HepG2 (cell line): ENCODE data around the gene SF3B6. TPM values are rescaled to one million over a fixed set of nuclear protein-coding genes. Genes with fewer than 3 reads are reported as not detected.
A peak's percentile ranks its signal among the peaks of the same experiment; 100 is the strongest.

Experiments used
- ATAC-seq: fragments of 200-7000 bp; cut with Tn5 transposase; 3 replicates; pipeline ENCODE4 v1.9.1; 2020; ENCODE audit warnings: mild to moderate bottlenecking, moderate library complexity
- BruUV-seq: library from RNA; stranded (reverse); fragments of 400-500 nt; replicated peaks from 2 replicates; lab custom pipeline; 2021; lab: Mats Ljungman, UMichigan
- CTCF ChIA-PET: fragments of 300-600 bp; formaldehyde crosslinking; extraction: SDS; loops from one replicate; lab custom pipeline; 2021; ENCODE audit warnings: low total read pairs, inconsistent platforms, low intra/inter-chr PET ratio; lab: Yijun Ruan, JAX
- POLR2A ChIA-PET: fragments of 350-600 bp; sonication (Branson Sonifier 250); formaldehyde crosslinking; loops from one replicate; lab custom pipeline; 2020; ENCODE audit warnings: antibody characterized with exemption, inconsistent platforms; lab: Yijun Ruan, JAX
- DNase-seq: peaks from one replicate; pipeline ENCODE4 v3.0.0-alpha.2; 2015; ENCODE audit warnings: low spot score
- FAIRE-seq: peaks from 3 replicates; lab custom pipeline; 2011; peaks lifted over from hg19 to GRCh38; lab: Jason Lieb, UNC
- H2AFZ ChIP-seq: one replicate; pipeline ENCODE4 v1.6.1; 2011; ENCODE audit warnings: low read length, inconsistent platforms
- H3K27ac ChIP-seq: fragments of 300-600 bp; 3 replicates; pipeline ENCODE4 v1.8.0; 2011; ENCODE audit warnings: mixed run types, mild to moderate bottlenecking, mixed read lengths, low read length, inconsistent platforms; ENCODE audit not compliant: insufficient read depth; ENCODE audit errors: extremely low read length
- H3K27me3 ChIP-seq, 2 experiments: fragments of 200-600 bp in 1 of 2; 2 replicates in 1 of 2; 3 replicates in 1 of 2; pipeline versions ENCODE4 v1.6.0 to v1.8.0; 2011; ENCODE audit warnings: low read length in 2 of 2, mild to moderate bottlenecking in 2 of 2, moderate library complexity in 2 of 2, inconsistent platforms in 1 of 2; ENCODE audit not compliant: insufficient read depth in 2 of 2, control insufficient read depth in 1 of 2
- H3K36me3 ChIP-seq, 2 experiments: fragments of 200-600 bp in 1 of 2; replicated peaks in 1 of 2; 2 replicates in 1 of 2; 3 replicates in 1 of 2; pipeline versions ENCODE4 v1.5.1 to v1.8.0; 2011; ENCODE audit warnings: low read length in 2 of 2, inconsistent platforms in 1 of 2; ENCODE audit not compliant: insufficient read depth in 2 of 2, control insufficient read depth in 1 of 2
- H3K4me1 ChIP-seq: 2 replicates; pipeline ENCODE4 v1.5.1; 2012; ENCODE audit warnings: low read length, inconsistent platforms; ENCODE audit not compliant: insufficient read depth
- H3K4me2 ChIP-seq: 2 replicates; pipeline ENCODE4 v1.6.0; 2011; ENCODE audit warnings: low read depth, low read length, inconsistent platforms
- H3K4me3 ChIP-seq, 3 experiments: fragments of 200-600 bp in 1 of 3; sonication (generic), shearing (Covaris generic) in 1 of 3; replicated peaks in 1 of 3; 2 replicates each; pipeline ENCODE4 v1.5.1; 2011 to 2016; ENCODE audit warnings: low read length in 3 of 3, inconsistent platforms in 2 of 3, low read depth in 2 of 3, mild to moderate bottlenecking in 2 of 3, control low read depth in 1 of 3, mixed read lengths in 1 of 3; ENCODE audit not compliant: insufficient read depth in 1 of 3
- H3K79me2 ChIP-seq: one replicate; pipeline ENCODE4 v1.6.1; 2011; ENCODE audit warnings: low read length, inconsistent platforms; ENCODE audit not compliant: insufficient read depth
- H3K9ac ChIP-seq: 2 replicates; pipeline ENCODE4 v1.6.0; 2011; ENCODE audit warnings: mild to moderate bottlenecking, low read depth, low read length, inconsistent platforms; ENCODE audit not compliant: insufficient read depth
- H3K9me3 ChIP-seq: 2 replicates; pipeline ENCODE4 v1.5.1; 2012; ENCODE audit warnings: mild to moderate bottlenecking, low read length
- H4K20me1 ChIP-seq: 2 replicates; pipeline ENCODE4 v1.6.0; 2011; ENCODE audit warnings: inconsistent platforms, mild to moderate bottlenecking, low read length, moderate library complexity; ENCODE audit not compliant: insufficient read depth
- ARID2 ChIP-seq: sonication (generic); formaldehyde crosslinking; IDR thresholded peaks from 2 replicates; pipeline ENCODE4 v1.8.1; 2022; ENCODE audit warnings: mild to moderate bottlenecking, missing genetic modification reagents, borderline replicate concordance
- HDAC1 ChIP-seq: sonication (generic); formaldehyde crosslinking; IDR thresholded peaks from 2 replicates; pipeline ENCODE4 v1.5.1; 2020; ENCODE audit warnings: mild to moderate bottlenecking, missing genetic modification reagents
- IKZF1 ChIP-seq: fragments of 450-650 bp; IDR thresholded peaks from 2 replicates; pipeline ENCODE4 v1.7.1; 2016
- ISL2 ChIP-seq: sonication (generic); formaldehyde crosslinking; IDR thresholded peaks from 2 replicates; pipeline ENCODE4 v1.5.0; 2020; ENCODE audit warnings: missing genetic modification reagents
- MED1 ChIP-seq: sonication (generic); formaldehyde crosslinking; IDR thresholded peaks from 2 replicates; pipeline ENCODE4 v1.4.0; 2020; ENCODE audit warnings: missing genetic modification reagents
- MEIS1 ChIP-seq: sonication (generic); formaldehyde crosslinking; IDR thresholded peaks from 2 replicates; pipeline ENCODE4 v1.9.0; 2021; ENCODE audit warnings: mild to moderate bottlenecking, missing genetic modification reagents, moderate library complexity, borderline replicate concordance
- PHF20 ChIP-seq: sonication (generic); formaldehyde crosslinking; IDR thresholded peaks from 2 replicates; pipeline ENCODE4 v1.5.0; 2020; ENCODE audit warnings: mild to moderate bottlenecking, missing genetic modification reagents
- PRDM10 ChIP-seq: sonication (generic); formaldehyde crosslinking; IDR thresholded peaks from 2 replicates; pipeline ENCODE4 v1.4.0; 2020; ENCODE audit warnings: low read depth, missing genetic modification reagents
- SPEN ChIP-seq: sonication (generic); formaldehyde crosslinking; IDR thresholded peaks from 2 replicates; pipeline ENCODE4 v1.5.1; 2020; ENCODE audit warnings: low read depth, mild to moderate bottlenecking, missing genetic modification reagents
- TARDBP ChIP-seq: sonication (generic); formaldehyde crosslinking; IDR thresholded peaks from 2 replicates; pipeline ENCODE4 v1.8.0; 2022; ENCODE audit warnings: mild to moderate bottlenecking, missing genetic modification reagents
- TFDP1 ChIP-seq: IDR thresholded peaks from 2 replicates; pipeline ENCODE4 v1.6.1; 2016; ENCODE audit warnings: missing compliant biosample characterization, missing genetic modification reagents, borderline replicate concordance
- ZNF616 ChIP-seq: sonication (generic); formaldehyde crosslinking; IDR thresholded peaks from 2 replicates; pipeline ENCODE4 v1.5.0; 2020; ENCODE audit warnings: low read depth, mild to moderate bottlenecking, missing genetic modification reagents
- ZNF674 ChIP-seq: sonication (generic); formaldehyde crosslinking; IDR thresholded peaks from 2 replicates; pipeline ENCODE4 v1.5.0; 2020; ENCODE audit warnings: low read depth, mild to moderate bottlenecking, missing genetic modification reagents
- ZSCAN30 ChIP-seq: sonication (generic); formaldehyde crosslinking; IDR thresholded peaks from 2 replicates; pipeline ENCODE4 v1.5.0; 2020; ENCODE audit warnings: mild to moderate bottlenecking, missing genetic modification reagents
- WGBS: methylation state at CpG from one replicate; pipeline ENCODE4 v1.1.6; 2017; ENCODE audit warnings: low lambda C conversion rate; 5-methylcytosine and 5-hydroxymethylcytosine counted together
- in situ Hi-C: cut with HindIII; loops from 2 replicates; pipeline ENCODE4 v1.10.0; 2017; ENCODE audit warnings: low pct_unique_long_range_greater_than_20kb; ENCODE audit not compliant: extremely low pct_ligation_motif_present
- intact Hi-C: fragments of 100-400 bp; cut with micrococcal nuclease; formaldehyde crosslinking; loops from one replicate; pipeline ENCODE4 v1.10.0; 2022; ENCODE audit not compliant: unreplicated experiment
- polyA plus RNA-seq, 8 experiments: library from polyadenylated mRNA; depleted of rRNA in 3 of 8; stranded (reverse) in 7 of 8; unstranded in 1 of 8; fragments of >200 nt; fragmentation: Illumina TruSeq in 4 of 8; extraction: Trizol in 4 of 8; gene quantifications; 2 replicates each; pipeline versions ENCODE4 v1.2.1 to v1.2.3, GENCODE V29; 2011 to 2016; ENCODE audit warnings: low read depth in 4 of 8, missing spikeins in 1 of 8, mixed read lengths in 1 of 8; ENCODE audit not compliant: insufficient read depth in 1 of 8
- total RNA-seq, 5 experiments: library from RNA; depleted of rRNA; stranded (reverse); fragments of >200 nt; fragmentation: Illumina TruSeq; extraction: Trizol; gene quantifications; 2 replicates each; pipeline ENCODE4 v1.2.3, GENCODE V29; 2016; ENCODE audit warnings: low read depth in 1 of 5
- TF ChIP-seq, protein P1 (sequence below): sonication (generic); formaldehyde crosslinking; IDR thresholded peaks from 2 replicates; pipeline ENCODE4 v1.8.1; 2023; ENCODE audit warnings: mild to moderate bottlenecking, missing genetic modification reagents
- TF ChIP-seq, protein P2 (sequence below): sonication (generic); formaldehyde crosslinking; IDR thresholded peaks from 2 replicates; pipeline ENCODE4 v1.5.0; 2020; ENCODE audit warnings: mild to moderate bottlenecking, missing genetic modification reagents

The SF3B6 gene
- total and polyA plus RNA-seq, 2 of the 13 experiments (the other 11 are each of a cell fraction or from before 2014, with no cell fraction given): 177 to 182 TPM

DNA sequence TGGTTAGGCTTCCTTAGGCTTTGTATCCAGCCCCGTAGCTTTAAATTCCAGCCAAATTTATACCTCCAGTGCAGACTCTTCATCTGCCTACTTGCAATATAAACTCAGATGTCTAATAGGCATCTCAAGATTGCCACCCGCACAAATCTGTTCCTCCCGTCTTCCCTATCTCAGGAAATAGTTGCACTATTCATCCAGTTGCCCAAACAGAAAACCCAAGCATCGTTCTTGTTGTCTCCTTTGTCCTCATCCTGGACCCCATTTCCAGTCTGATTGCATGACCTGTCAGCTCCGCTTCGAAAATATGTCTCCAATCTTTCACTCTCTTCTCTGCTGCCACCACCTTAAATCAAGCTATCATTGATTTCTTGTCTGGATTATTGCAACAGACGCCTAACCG, 24.3 kb downstream of the SF3B6 start:
- 81% methylated on average over 8 of the region's 8 CpGs for WGBS
- Histone ChIP-seq H3K36me3 (peaks cover 0 to 2% of the 10 kb centered on the region in 2 experiments; a peak in 3 of 5 replicates), H3K4me2 (peak overlapping the region; percentile 78), H4K20me1 (no peaks in the 10 kb centered on the region), H3K4me1 (peaks cover 52% of the 10 kb centered on the region), H3K79me2 (peaks cover 9% of the 10 kb centered on the region), H3K27ac (peak overlapping the region; percentile 57), H3K27me3 (no peaks in the 10 kb centered on the region; a peak in 2 of 5 replicates), H3K4me3 (peak overlapping the region in 2 of 3 experiments; percentile 8 to 12; a peak in 2 of 6 replicates), H3K9me3 (no peaks in the 10 kb centered on the region), H2AFZ (no peak overlapping the region), H3K9ac (peak overlapping the region; percentile 30)
- ChIA-PET POLR2A (interaction anchor here (0.8 to 5.4 kb wide), 10 partner anchors 14 to 124 kb away, joined by 3 to 76 read pairs (median 10); partner anchors contain the start of genes ATAD2B, SF3B6, TP53I3 and UBXN2A), CTCF (no interaction called here)
- DNase-seq (no peak), FAIRE-seq (no peak), ATAC-seq (no peak)
- in situ Hi-C loops (no loop called here), intact Hi-C loops (loop anchor here (1.0 kb wide), 1 partner anchor 9 kb away; no protein-coding TSS in a partner anchor)
- no TSS peak for BruUV-seq
- TF ChIP-seq MED1 (CRISPR knock-in tag) (no peak), PRDM10 (CRISPR knock-in tag) (no peak), IKZF1 (no peak), MEIS1 (CRISPR knock-in tag) (no peak), ZNF616 (CRISPR knock-in tag) (0 out of 2 replicates have a peak, but pooled peaks have one; percentile 5), TFDP1 (no peak), ISL2 (CRISPR knock-in tag) (0 out of 2 replicates have a peak, but pooled peaks have one; percentile 8), ZNF674 (0 out of 2 replicates have a peak, but pooled peaks have one; percentile 41), TARDBP (CRISPR knock-in tag) (0 out of 2 replicates have a peak, but pooled peaks have one; percentile 15), ARID2 (CRISPR knock-in tag) (0 out of 2 replicates have a peak, but pooled peaks have one; percentile 46), SPEN (CRISPR knock-in tag) (no peak), HDAC1 (CRISPR knock-in tag) (peak; percentile 8; the same call in 1 of the 2 replicates), ZSCAN30 (CRISPR knock-in tag) (no peak), PHF20 (CRISPR knock-in tag) (no peak)
- TF ChIP-seq, protein P1, sequence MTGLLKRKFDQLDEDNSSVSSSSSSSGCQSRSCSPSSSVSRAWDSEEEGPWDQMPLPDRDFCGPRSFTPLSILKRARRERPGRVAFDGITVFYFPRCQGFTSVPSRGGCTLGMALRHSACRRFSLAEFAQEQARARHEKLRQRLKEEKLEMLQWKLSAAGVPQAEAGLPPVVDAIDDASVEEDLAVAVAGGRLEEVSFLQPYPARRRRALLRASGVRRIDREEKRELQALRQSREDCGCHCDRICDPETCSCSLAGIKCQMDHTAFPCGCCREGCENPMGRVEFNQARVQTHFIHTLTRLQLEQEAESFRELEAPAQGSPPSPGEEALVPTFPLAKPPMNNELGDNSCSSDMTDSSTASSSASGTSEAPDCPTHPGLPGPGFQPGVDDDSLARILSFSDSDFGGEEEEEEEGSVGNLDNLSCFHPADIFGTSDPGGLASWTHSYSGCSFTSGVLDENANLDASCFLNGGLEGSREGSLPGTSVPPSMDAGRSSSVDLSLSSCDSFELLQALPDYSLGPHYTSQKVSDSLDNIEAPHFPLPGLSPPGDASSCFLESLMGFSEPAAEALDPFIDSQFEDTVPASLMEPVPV (CRISPR knock-in tag): 0 out of 2 replicates have a peak, but pooled peaks have one; percentile 29
- TF ChIP-seq, protein P2, sequence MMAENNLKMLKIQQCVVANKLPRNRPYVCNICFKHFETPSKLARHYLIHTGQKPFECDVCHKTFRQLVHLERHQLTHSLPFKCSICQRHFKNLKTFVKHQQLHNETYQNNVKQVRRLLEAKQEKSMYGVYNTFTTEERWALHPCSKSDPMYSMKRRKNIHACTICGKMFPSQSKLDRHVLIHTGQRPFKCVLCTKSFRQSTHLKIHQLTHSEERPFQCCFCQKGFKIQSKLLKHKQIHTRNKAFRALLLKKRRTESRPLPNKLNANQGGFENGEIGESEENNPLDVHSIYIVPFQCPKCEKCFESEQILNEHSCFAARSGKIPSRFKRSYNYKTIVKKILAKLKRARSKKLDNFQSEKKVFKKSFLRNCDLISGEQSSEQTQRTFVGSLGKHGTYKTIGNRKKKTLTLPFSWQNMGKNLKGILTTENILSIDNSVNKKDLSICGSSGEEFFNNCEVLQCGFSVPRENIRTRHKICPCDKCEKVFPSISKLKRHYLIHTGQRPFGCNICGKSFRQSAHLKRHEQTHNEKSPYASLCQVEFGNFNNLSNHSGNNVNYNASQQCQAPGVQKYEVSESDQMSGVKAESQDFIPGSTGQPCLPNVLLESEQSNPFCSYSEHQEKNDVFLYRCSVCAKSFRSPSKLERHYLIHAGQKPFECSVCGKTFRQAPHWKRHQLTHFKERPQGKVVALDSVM (CRISPR knock-in tag): 0 out of 2 replicates have a peak, but pooled peaks have one; percentile 6
